Coronary artery (tissue), 2 donors: ENCODE results near the gene PLSCR4.

Source experiments
- DNase-seq: peaks from one replicate; pipeline ENCODE4 v3.0.0-alpha.2; 2017; ENCODE audit warnings: low spot score
- H3K27ac ChIP-seq, 2 donors: fragments of 200-600 bp; sonication (generic); one replicate each; pipeline ENCODE4 v1.5.1; 2016 to 2019
- H3K4me3 ChIP-seq: fragments of 200-600 bp; sonication (generic); 2 replicates; pipeline ENCODE4 v1.5.1; 2016; ENCODE audit warnings: mild to moderate bottlenecking, moderate library complexity
- CTCF ChIP-seq: fragments of 200-600 bp; sonication (generic); IDR thresholded peaks from one replicate; pipeline ENCODE4 v1.5.1; 2019; ENCODE audit warnings: antibody characterized with exemption

PLSCR4 gene

GRCh38 chr3:146165877-146166276 is 85.0 kb downstream of the PLSCR4 start:
- DNase-seq = no peak
- no peak for TF ChIP-seq CTCF
- no peak overlapping the region for H3K4me3 ChIP-seq
- H3K27ac ChIP-seq = peak overlapping the region; percentile 38 to 70

- no peak for DNase-seq
- TF ChIP-seq CTCF = no peak
- Histone ChIP-seq H3K27ac (peak overlapping the region in 1 of 2 donors; percentile 28), H3K4me3 (no peak overlapping the region)
Measured at GRCh38 chr3:146164971-146165769, 85.7 kb downstream of the PLSCR4 start.

- Histone ChIP-seq H3K4me3 (no peak overlapping the region), H3K27ac (no peak overlapping the region)
- DNase-seq = no peak
- TF ChIP-seq CTCF = no peak
Measured at GRCh38 chr3:146164506-146164905, 86.4 kb downstream of the PLSCR4 start.

- no peak for DNase-seq
- Histone ChIP-seq H3K4me3 (no peak overlapping the region), H3K27ac (peak overlapping the region; percentile 7 to 56)
- TF ChIP-seq CTCF = no peak
Measured at GRCh38 chr3:146164071-146164470, 86.8 kb downstream of the PLSCR4 start.

GRCh38 chr3:146163584-146163983 is 87.3 kb downstream of the PLSCR4 start:
- Histone ChIP-seq H3K4me3 (no peak overlapping the region), H3K27ac (peak overlapping the region; percentile 7 to 56)
- peak; percentile 18 for TF ChIP-seq CTCF
- DNase-seq = no peak

- H3K4me3 ChIP-seq = no peak overlapping the region
- TF ChIP-seq CTCF = no peak
- H3K27ac ChIP-seq = peak overlapping the region; percentile 96
- no peak for DNase-seq
Measured at GRCh38 chr3:146162561-146162960, 88.3 kb downstream of the PLSCR4 start.

- H3K4me3 ChIP-seq = peak overlapping the region; percentile 85
- DNase-seq = no peak
- no peak for TF ChIP-seq CTCF
- peak overlapping the region; percentile 96 for H3K27ac ChIP-seq
Measured at GRCh38 chr3:146161663-146162002, 89.3 kb downstream of the PLSCR4 start.
